ENCODE results near the gene TRAPPC1.
A peak's percentile ranks its signal among the peaks of the same experiment; 100 is the strongest.

TRAPPC1 gene

DNA sequence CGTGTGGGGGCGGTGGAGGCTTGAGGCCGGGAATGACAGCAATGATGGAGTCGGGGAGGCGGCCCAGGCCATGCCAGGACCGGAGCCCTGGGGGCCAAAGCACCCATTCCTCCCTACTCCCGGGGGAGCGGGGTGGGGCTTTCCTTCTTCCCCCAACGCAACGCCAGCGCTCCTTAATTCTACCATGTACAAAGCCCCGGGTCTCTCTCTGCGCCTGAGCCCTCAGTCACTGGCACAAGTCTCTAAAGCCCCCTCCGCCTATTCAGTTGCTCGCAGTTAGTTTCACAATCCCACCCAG, 15.4 kb downstream of the TRAPPC1 start:
- H3K4me3 ChIP-seq (ENCODE audit: low read length), result peak overlapping the region; percentile 82
- no peaks in the 10 kb centered on the region for H3K27me3 ChIP-seq (replicated peaks; ENCODE audit: control insufficient read depth, insufficient read depth, low read length)
- peak overlapping the region; percentile 84 for H3K9ac ChIP-seq (ENCODE audit: low read length)
- no peaks in the 10 kb centered on the region for H3K9me3 ChIP-seq (ENCODE audit: control insufficient read depth, low read length)
- H3K4me1 ChIP-seq (ENCODE audit: control insufficient read depth, insufficient read depth, low read length), result peaks cover 17% of the 10 kb centered on the region
- DNase-seq (ENCODE audit: low read depth), result no peak
- peaks cover 7% of the 10 kb centered on the region for H3K36me3 ChIP-seq (ENCODE audit: control insufficient read depth, insufficient read depth, low read length, severe bottlenecking)

- peaks cover 11% of the 10 kb centered on the region for H3K36me3 ChIP-seq (ENCODE audit: control insufficient read depth, insufficient read depth, low read length, severe bottlenecking)
- peak within 1 kb of the TSS; percentile 84 for H3K9ac ChIP-seq (ENCODE audit: low read length)
- H3K4me1 ChIP-seq (ENCODE audit: control insufficient read depth, insufficient read depth, low read length), result peaks cover 17% of the 10 kb centered on the region
- peak; percentile 99 for DNase-seq (ENCODE audit: low read depth)
- H3K27me3 ChIP-seq (replicated peaks; ENCODE audit: control insufficient read depth, insufficient read depth, low read length), result no peaks in the 10 kb centered on the region
- no peaks in the 10 kb centered on the region for H3K9me3 ChIP-seq (ENCODE audit: control insufficient read depth, low read length)
- peak within 1 kb of the TSS; percentile 82 for H3K4me3 ChIP-seq (ENCODE audit: low read length)
Observed at GRCh38 chr17:7915611-7916384, 15.9 kb downstream of the TRAPPC1 start, which contains the start of gene RNF227. Gene RNF227 (minus strand): TSS chr17:7916289. CDS start chr17:7916195, 94 bp downstream.

- Histone ChIP-seq H3K9me3 (ENCODE audit: control insufficient read depth, low read length) (no peaks in the 10 kb centered on the region), H3K36me3 (ENCODE audit: control insufficient read depth, insufficient read depth, low read length, severe bottlenecking) (peaks cover 17% of the 10 kb centered on the region), H3K4me3 (ENCODE audit: low read length) (peak overlapping the region; percentile 82), H3K4me1 (ENCODE audit: control insufficient read depth, insufficient read depth, low read length) (peaks cover 17% of the 10 kb centered on the region), H3K27me3 (replicated peaks; ENCODE audit: control insufficient read depth, insufficient read depth, low read length) (no peaks in the 10 kb centered on the region), H3K9ac (ENCODE audit: low read length) (peak overlapping the region; percentile 84)
- no peak for DNase-seq (ENCODE audit: low read depth)
Observed at GRCh38 chr17:7915179-7915610, 16.6 kb downstream of the TRAPPC1 start.

DNA sequence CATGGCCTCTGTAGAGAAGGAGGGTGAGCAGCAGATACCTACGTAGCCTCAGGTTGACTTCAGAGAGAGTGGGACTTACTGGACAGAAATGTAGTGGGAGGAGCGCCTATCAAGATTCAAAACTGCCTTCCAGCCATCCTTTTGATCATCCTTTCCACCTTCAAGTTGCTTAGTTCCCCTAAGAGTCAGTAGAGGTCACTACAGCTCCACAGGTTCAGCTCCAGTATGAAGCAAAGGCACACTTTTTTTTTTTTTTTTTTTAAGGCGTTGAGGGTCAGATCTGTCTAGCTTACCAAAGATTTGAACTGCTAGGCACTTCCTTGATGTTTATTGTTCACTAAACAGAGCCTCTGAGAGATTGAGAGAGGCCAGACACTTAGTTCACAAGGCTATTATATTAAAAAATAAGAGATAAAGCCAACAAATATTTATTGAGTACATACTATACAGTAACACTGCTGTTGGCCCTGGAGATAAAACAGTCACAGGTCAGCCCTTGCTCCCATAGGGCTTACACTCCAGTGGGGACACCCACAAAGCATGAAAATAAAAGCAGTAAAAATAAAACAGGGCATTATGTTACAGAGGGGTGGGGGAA, 18.7 kb downstream of the TRAPPC1 start:
- peak; percentile 71 for DNase-seq (ENCODE audit: low read depth)
- Histone ChIP-seq H3K27me3 (replicated peaks; ENCODE audit: control insufficient read depth, insufficient read depth, low read length) (no peaks in the 10 kb centered on the region), H3K4me3 (ENCODE audit: low read length) (no peak overlapping the region), H3K4me1 (ENCODE audit: control insufficient read depth, insufficient read depth, low read length) (peaks cover 17% of the 10 kb centered on the region), H3K9me3 (ENCODE audit: control insufficient read depth, low read length) (no peaks in the 10 kb centered on the region), H3K9ac (ENCODE audit: low read length) (peak overlapping the region; percentile 66), H3K36me3 (ENCODE audit: control insufficient read depth, insufficient read depth, low read length, severe bottlenecking) (peaks cover 38% of the 10 kb centered on the region)

DNA sequence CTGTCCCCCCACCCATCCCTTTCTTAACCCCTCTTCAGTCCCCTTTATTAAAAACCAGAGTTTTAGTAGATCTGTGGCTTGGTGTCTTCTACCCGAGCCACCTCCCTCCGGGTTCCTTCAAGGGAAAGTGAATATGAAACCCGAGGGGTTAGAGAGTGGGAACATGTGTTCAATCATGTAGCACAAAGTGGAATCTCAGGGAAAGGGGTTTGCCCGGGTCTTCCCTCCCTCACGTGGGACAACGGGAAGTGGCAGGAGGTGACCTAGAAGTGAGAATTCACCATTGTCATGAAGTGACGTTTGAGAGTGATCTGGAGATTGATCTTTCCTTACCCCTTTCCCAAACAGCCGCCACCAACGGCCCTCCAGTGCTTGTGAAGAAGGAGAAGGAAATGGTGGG, 20.6 kb downstream of the TRAPPC1 start:
- no peaks in the 10 kb centered on the region for H3K9me3 ChIP-seq (ENCODE audit: control insufficient read depth, low read length)
- peaks cover 57% of the 10 kb centered on the region for H3K36me3 ChIP-seq (ENCODE audit: control insufficient read depth, insufficient read depth, low read length, severe bottlenecking)
- H3K4me3 ChIP-seq (ENCODE audit: low read length), result no peak overlapping the region
- no peak overlapping the region for H3K9ac ChIP-seq (ENCODE audit: low read length)
- DNase-seq (ENCODE audit: low read depth), result no peak
- H3K27me3 ChIP-seq (replicated peaks; ENCODE audit: control insufficient read depth, insufficient read depth, low read length), result no peaks in the 10 kb centered on the region
- H3K4me1 ChIP-seq (ENCODE audit: control insufficient read depth, insufficient read depth, low read length), result peaks cover 9% of the 10 kb centered on the region

GRCh38 chr17:7910711-7911110, 21.0 kb downstream of the TRAPPC1 start:
- Histone ChIP-seq H3K27me3 (replicated peaks; ENCODE audit: control insufficient read depth, insufficient read depth, low read length) (no peaks in the 10 kb centered on the region), H3K9me3 (ENCODE audit: control insufficient read depth, low read length) (no peaks in the 10 kb centered on the region), H3K9ac (ENCODE audit: low read length) (no peak overlapping the region), H3K36me3 (ENCODE audit: control insufficient read depth, insufficient read depth, low read length, severe bottlenecking) (peaks cover 61% of the 10 kb centered on the region), H3K4me1 (ENCODE audit: control insufficient read depth, insufficient read depth, low read length) (peaks cover 8% of the 10 kb centered on the region), H3K4me3 (ENCODE audit: low read length) (no peak overlapping the region)
- DNase-seq (ENCODE audit: low read depth), result no peak

- Histone ChIP-seq H3K9ac (ENCODE audit: low read length) (no peak overlapping the region), H3K9me3 (ENCODE audit: control insufficient read depth, low read length) (no peaks in the 10 kb centered on the region), H3K36me3 (ENCODE audit: control insufficient read depth, insufficient read depth, low read length, severe bottlenecking) (peaks cover 66% of the 10 kb centered on the region), H3K4me3 (ENCODE audit: low read length) (no peak overlapping the region), H3K4me1 (ENCODE audit: control insufficient read depth, insufficient read depth, low read length) (peaks cover 6% of the 10 kb centered on the region), H3K27me3 (replicated peaks; ENCODE audit: control insufficient read depth, insufficient read depth, low read length) (no peaks in the 10 kb centered on the region)
- no peak for DNase-seq (ENCODE audit: low read depth)
Observed at GRCh38 chr17:7910281-7910680, 21.5 kb downstream of the TRAPPC1 start.

- H3K9me3 ChIP-seq (ENCODE audit: control insufficient read depth, low read length), result no peaks in the 10 kb centered on the region
- no peaks in the 10 kb centered on the region for H3K4me1 ChIP-seq (ENCODE audit: control insufficient read depth, insufficient read depth, low read length)
- H3K27me3 ChIP-seq (replicated peaks; ENCODE audit: control insufficient read depth, insufficient read depth, low read length), result no peaks in the 10 kb centered on the region
- no peak overlapping the region for H3K4me3 ChIP-seq (ENCODE audit: low read length)
- DNase-seq (ENCODE audit: low read depth), result no peak
- peaks cover 77% of the 10 kb centered on the region for H3K36me3 ChIP-seq (ENCODE audit: control insufficient read depth, insufficient read depth, low read length, severe bottlenecking)
- no peak overlapping the region for H3K9ac ChIP-seq (ENCODE audit: low read length)
Observed at GRCh38 chr17:7909089-7909488, 22.7 kb downstream of the TRAPPC1 start.

- no peaks in the 10 kb centered on the region for H3K4me1 ChIP-seq (ENCODE audit: control insufficient read depth, insufficient read depth, low read length)
- DNase-seq (ENCODE audit: low read depth), result no peak
- H3K4me3 ChIP-seq (ENCODE audit: low read length), result no peak overlapping the region
- H3K27me3 ChIP-seq (replicated peaks; ENCODE audit: control insufficient read depth, insufficient read depth, low read length), result no peaks in the 10 kb centered on the region
- H3K36me3 ChIP-seq (ENCODE audit: control insufficient read depth, insufficient read depth, low read length, severe bottlenecking), result peaks cover 93% of the 10 kb centered on the region
- no peak overlapping the region for H3K9ac ChIP-seq (ENCODE audit: low read length)
- no peaks in the 10 kb centered on the region for H3K9me3 ChIP-seq (ENCODE audit: control insufficient read depth, low read length)
Observed at GRCh38 chr17:7903154-7904103, 28.3 kb downstream of the TRAPPC1 start.

DNA sequence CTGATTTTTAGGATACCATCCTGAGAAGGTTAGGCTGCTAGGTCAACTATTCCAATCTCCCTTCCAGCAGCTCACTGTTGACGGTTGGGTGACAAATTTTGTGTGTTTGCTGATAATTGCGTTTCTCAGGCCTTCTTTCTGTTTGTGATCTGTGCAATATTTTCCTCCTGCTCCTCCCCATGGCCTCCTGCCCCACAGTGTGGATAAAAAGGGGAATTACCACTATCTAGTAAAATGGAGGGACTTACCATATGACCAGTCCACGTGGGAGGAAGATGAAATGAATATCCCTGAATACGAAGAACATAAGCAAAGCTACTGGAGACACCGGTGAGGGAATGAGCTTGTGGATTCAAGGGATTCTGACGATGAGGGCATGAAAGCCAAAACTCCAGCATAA, 34.0 kb downstream of the TRAPPC1 start:
- Histone ChIP-seq H3K27me3 (replicated peaks; ENCODE audit: control insufficient read depth, insufficient read depth, low read length) (no peaks in the 10 kb centered on the region), H3K9ac (ENCODE audit: low read length) (peak overlapping the region; percentile 72), H3K4me1 (ENCODE audit: control insufficient read depth, insufficient read depth, low read length) (peaks cover 9% of the 10 kb centered on the region), H3K36me3 (ENCODE audit: control insufficient read depth, insufficient read depth, low read length, severe bottlenecking) (peaks cover 76% of the 10 kb centered on the region), H3K4me3 (ENCODE audit: low read length) (no peak overlapping the region), H3K9me3 (ENCODE audit: control insufficient read depth, low read length) (no peaks in the 10 kb centered on the region)
- peak; percentile 39 for DNase-seq (ENCODE audit: low read depth)

DNA sequence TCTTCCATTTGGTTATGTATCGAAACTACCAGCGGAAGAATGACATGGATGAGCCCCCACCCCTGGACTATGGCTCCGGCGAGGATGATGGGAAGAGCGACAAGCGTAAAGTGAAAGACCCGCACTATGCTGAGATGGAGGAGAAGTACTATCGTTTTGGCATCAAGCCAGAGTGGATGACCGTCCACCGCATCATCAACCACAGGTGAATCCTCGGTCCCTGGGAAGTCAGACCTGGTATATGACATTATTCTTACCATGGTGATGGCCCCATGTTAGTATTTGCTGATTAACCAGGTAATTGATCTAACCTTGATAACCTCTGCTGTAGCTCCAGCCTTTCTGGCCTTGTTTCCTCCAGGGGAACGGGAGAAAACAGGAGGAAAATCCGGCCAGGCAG, 34.7 kb downstream of the TRAPPC1 start:
- Histone ChIP-seq H3K4me3 (ENCODE audit: low read length) (no peak overlapping the region), H3K4me1 (ENCODE audit: control insufficient read depth, insufficient read depth, low read length) (peaks cover 9% of the 10 kb centered on the region), H3K27me3 (replicated peaks; ENCODE audit: control insufficient read depth, insufficient read depth, low read length) (no peaks in the 10 kb centered on the region), H3K9me3 (ENCODE audit: control insufficient read depth, low read length) (no peaks in the 10 kb centered on the region), H3K9ac (ENCODE audit: low read length) (peak overlapping the region; percentile 72), H3K36me3 (ENCODE audit: control insufficient read depth, insufficient read depth, low read length, severe bottlenecking) (peaks cover 71% of the 10 kb centered on the region)
- DNase-seq (ENCODE audit: low read depth), result no peak

All from adipocyte (in vitro differentiated cells).